T-helper 2 cell (primary cell): ENCODE data around the gene ADAM33.

ENCODE experiments used
- DNase-seq, 5 experiments: peaks; one replicate each; pipeline versions ENCODE4 v3.0.0 to v3.0.0-alpha.2; 2012 to 2022
- total RNA-seq, 2 donors: gene quantifications; one replicate each; lab custom pipeline; 2026; lab: John Stamatoyannopoulos, UW

The ADAM33 gene, protein sequence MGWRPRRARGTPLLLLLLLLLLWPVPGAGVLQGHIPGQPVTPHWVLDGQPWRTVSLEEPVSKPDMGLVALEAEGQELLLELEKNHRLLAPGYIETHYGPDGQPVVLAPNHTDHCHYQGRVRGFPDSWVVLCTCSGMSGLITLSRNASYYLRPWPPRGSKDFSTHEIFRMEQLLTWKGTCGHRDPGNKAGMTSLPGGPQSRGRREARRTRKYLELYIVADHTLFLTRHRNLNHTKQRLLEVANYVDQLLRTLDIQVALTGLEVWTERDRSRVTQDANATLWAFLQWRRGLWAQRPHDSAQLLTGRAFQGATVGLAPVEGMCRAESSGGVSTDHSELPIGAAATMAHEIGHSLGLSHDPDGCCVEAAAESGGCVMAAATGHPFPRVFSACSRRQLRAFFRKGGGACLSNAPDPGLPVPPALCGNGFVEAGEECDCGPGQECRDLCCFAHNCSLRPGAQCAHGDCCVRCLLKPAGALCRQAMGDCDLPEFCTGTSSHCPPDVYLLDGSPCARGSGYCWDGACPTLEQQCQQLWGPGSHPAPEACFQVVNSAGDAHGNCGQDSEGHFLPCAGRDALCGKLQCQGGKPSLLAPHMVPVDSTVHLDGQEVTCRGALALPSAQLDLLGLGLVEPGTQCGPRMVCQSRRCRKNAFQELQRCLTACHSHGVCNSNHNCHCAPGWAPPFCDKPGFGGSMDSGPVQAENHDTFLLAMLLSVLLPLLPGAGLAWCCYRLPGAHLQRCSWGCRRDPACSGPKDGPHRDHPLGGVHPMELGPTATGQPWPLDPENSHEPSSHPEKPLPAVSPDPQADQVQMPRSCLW
- total RNA-seq, result 0 reads per million in 2 donors

GRCh38 chr20:3681931-3682781 is at the start of gene ADAM33:
Gene ADAM33 (minus strand): TSS chr20:3682010. CDS start chr20:3682004, 6 bp downstream.
- DNase-seq, result no peak

GRCh38 chr20:3730803-3731672 is 49.2 kb upstream of the ADAM33 start:
- no peak for DNase-seq

- DNase-seq, result no peak
These were observed 48.2 kb upstream of the ADAM33 start for GRCh38 chr20:3729811-3730540.

- no peak for DNase-seq
These were observed 47.6 kb upstream of the ADAM33 start for GRCh38 chr20:3729378-3729777.

- DNase-seq, result no peak
These were observed 47.1 kb upstream of the ADAM33 start for GRCh38 chr20:3728876-3729275.

GRCh38 chr20:3728354-3728753 is 46.5 kb upstream of the ADAM33 start:
- no peak for DNase-seq

- DNase-seq, result no peak
These were observed 45.7 kb upstream of the ADAM33 start for GRCh38 chr20:3727401-3728021.

DNA sequence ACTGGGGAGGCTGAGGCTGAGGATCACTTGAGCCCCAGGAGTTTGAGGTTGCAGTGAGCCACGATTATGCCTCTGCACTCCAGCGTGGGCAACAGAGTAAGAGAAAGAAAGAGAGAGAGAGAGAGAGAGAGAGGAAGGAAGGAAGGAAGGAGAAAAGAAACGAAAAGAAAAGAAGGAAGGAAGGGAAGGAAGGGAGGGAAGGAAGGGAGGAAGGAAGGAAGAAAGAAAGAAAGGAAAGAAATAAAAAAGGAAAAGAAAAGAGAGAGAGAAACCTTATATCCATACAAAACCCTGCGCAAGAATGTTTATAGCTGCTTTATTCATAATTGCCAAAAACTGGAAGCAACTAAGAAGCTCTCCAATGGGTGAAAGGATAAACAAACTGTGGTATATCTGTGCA is 42.5 kb upstream of the ADAM33 start:
- no peak for DNase-seq

GRCh38 chr20:3723284-3723683 is 41.5 kb upstream of the ADAM33 start:
- no peak for DNase-seq

DNA sequence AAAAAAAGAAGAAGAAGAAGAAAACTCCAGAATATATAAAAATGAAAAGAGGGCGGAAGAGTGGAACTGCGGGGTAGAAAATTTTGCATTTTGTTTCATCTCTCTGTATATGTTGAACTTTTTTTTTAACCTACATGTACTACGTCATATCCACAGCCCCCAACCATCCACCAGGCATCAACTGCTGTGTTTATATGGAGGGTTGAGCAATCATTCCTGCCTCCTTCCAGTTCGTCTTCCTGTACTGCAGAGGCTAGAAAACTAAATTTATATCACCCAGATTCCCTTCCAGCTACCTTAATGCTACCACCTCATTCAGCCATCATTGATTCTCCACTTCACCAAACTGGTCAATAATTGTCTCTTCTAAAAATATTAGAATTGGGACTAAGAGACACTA is 40.1 kb upstream of the ADAM33 start:
- DNase-seq, result no peak

DNA sequence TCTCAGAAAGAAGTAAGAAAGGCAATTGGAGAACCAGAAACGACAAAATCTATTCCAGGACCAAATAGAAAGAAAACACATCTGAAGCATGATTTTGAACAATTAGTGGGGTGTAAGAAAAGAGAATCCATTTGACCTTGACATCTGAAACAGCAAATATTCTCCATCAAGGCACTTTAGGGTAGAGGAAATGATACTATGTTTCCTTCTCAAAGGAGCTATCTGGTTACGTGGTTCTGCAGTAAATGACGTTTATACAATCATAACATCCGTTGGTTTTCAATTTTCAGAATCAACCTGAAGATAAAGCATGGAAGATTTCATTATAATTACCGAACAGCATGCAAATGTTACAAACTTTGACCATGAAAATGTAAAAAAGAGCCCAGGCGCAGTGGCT is 38.8 kb upstream of the ADAM33 start:
- no peak for DNase-seq

DNA sequence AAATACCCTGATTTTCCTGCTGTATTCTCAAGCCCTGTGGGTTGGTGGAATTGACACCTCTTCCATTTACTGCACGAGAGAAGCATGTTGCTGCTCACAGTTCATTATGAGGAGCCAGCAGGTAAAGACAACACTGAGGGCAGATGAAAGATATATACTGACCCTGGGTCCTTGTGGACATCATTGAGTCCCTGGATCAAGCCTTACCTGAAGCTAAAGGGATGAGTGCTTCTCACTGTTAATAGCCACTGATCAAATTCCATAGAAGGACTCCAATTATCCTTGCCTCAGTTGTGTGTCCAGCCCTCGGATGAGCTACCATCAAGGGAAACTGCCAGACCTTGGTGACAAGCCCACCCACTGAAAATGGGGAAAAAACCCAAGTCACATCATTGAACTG is 38.3 kb upstream of the ADAM33 start:
- DNase-seq, result no peak

DNA sequence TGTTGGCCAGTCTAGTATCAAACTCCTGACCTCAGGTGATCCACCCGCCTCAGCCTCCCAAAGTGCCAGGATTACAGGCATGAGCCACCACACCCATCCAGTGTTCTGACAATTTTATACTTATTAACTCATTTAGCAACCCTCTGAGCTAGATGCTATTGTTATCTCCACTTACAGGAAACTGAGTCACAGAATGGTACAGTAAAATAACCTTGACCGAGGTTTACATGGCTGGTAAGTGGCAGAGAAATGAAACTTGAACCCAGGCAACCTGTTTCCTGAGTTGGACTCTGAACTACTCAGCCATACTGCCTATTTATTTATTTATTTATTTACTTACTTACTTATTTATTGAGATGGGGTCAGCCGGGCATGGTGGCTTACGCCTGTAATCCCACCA is 37.2 kb upstream of the ADAM33 start:
- DNase-seq, result no peak

GRCh38 chr20:3716195-3716834 is 34.5 kb upstream of the ADAM33 start:
- DNase-seq, result peak in 1 of 5 experiments; percentile 30

GRCh38 chr20:3714092-3714491 is 32.3 kb upstream of the ADAM33 start:
- DNase-seq, result no peak

DNA sequence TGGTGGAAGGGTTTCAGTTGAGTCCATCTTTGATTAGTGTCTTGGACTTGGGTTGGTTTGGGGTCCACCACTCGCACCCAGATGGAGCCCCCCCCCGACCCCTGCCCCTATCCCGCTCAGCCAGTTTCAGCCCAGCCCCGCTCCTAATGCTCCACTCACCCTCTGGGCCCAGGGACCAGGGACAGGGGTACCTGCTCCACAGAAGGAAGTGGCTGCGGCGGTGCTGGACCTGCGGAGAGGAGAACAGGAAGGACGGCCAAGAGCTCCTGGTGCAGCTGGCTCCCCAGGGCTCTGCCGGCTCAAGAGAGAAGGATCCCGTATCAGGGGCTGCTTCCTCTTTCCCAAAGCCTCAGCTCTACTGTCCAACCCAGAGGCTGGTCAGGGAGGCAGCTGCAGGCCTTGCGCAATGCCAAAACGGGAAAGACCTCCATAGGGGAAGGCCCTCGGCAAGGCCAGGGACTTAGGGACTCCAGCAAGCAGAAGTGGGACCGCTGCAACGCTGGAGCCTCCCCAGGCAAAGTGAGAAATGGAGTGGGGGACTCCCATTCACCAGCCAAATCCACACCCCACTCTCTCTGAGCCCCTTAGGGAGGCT is 30.6 kb upstream of the ADAM33 start, which contains the start of gene SIGLEC1:
SIGLEC1 (minus strand) TSS at position 322 of the 595 bp plus-strand sequence. CDS start 5,472 bp downstream, outside the sequence.
- no peak for DNase-seq

DNA sequence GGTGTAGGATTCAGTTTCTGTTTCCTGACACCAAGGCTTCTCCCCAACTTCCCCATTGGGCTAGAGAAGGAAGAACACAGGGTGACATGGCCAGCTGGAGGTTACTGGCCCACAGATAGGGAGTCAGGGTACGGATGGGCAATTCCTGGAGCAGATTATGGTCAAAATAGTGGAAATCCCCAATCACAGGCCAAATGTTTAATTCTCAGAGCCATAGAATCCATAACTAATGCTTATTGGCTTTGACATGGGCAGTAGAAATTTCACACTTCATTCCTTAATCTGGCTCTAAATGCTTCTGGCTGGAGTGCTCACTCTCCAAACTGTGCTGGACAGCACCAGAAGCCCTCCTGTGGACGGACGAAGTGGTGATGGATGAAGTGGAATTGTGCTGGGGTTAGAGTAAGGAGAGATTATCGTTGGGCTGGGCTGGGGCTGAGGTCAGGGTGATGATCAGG is 29.7 kb upstream of the ADAM33 start:
- no peak for DNase-seq

DNA sequence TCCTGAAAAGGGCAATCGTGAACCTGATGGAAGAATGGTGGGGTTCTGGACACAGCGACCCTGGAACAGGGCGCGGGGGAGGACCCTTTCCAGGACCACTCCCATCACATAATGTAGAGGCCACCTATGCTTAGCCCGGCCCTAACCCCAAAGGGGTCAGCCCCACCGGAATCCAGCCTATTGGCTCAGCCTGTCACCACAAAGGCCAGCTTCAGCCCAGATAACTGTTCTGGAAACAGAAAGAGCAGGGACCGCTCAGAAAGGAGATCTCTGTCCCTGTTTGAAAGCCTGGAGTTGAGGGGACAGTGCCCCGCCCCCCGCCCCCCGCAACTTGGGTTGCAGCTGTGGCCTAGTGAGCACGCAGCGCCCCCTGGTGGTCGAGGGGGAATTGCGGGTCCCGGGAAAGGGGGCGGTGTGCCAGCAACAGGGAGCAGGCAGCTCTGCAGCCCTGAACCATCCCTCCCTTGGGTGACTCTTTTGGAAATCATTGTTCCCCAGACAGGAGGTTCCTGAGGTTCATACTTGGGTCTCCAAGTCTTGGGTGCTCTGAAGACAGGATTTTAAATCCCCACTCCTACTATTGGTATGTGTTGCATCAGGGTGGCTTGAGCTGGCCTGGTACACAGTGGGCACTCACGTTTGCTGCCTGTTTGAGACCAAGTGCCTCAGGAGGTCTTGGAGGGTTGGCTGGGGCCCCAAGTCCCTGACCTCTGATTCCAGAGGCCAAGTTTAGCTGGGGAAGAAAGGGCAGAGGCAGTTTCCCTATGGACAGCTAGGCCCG is 29.1 kb upstream of the ADAM33 start:
- DNase-seq, result peak; percentile 45 to 68 (median 62)
